ENCODE measurements around the gene CCDC152. TPM values are rescaled to one million over a fixed set of nuclear protein-coding genes. Genes with fewer than 3 reads are reported as not detected.
A peak's percentile ranks its signal among the peaks of the same experiment; 100 is the strongest.

CCDC152 gene
- total RNA-seq, 1 experiment from 2014 or later, result 0.60 TPM

- peak; percentile 71 for DNase-seq (ENCODE audit: low read depth)
These were observed 94.9 kb downstream of the CCDC152 start for GRCh38 chr5:42851481-42851880.

Other genes starting within 250 kb of the CCDC152 start
- gene SELENOP, start 55.1 kb downstream of the CCDC152 start, total RNA-seq (2014; rRNA removed; shearing (Covaris generic)), result 0.48 and 0.49 TPM in 2 replicates

Data from RPMI7951 (cell line).